Measurements from ENCODE around the gene SAMHD1. TPM values are rescaled to one million over a fixed set of nuclear protein-coding genes. Genes with fewer than 3 reads are reported as not detected.
A peak's percentile ranks its signal among the peaks of the same experiment; 100 is the strongest.

The SAMHD1 gene
- total and polyA plus RNA-seq, 10 donors, result 52.3 to 238 (median 195) TPM

DNA sequence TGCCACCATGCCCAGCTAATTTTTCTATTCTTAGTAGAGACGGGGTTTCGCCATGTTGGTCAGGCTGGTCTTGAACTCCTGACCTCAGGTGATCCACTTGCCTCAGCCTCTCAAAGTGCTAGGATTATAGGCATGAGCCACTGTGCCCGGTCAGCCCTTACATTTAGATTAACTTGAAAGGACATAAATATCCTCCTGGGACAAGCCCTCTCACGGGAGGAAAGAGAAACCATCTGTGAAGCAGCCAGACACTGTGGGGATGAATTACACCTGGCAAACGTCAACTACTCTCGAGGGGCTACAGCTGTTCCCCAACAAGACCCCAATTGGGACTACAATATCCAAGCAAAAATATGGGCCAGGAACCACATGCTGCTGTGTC lies 32.7 kb upstream of the SAMHD1 start:
- TF ChIP-seq CTCF (IDR thresholded peaks at IDR 0.05 in 8 of 11, conservative IDR thresholded peaks at IDR 0.05 in 3 of 11) (no peak), POLR2A (IDR thresholded peaks at IDR 0.05) (no peak)
- 63 to 76% (median 64%) methylated on average over 6 of the region's 6 CpGs for WGBS, 5 donors
- Histone ChIP-seq H3K9me3 (no peaks in the 10 kb centered on the region), H3K27ac (no peak overlapping the region), H3K36me3 (no peaks in the 10 kb centered on the region), H3K4me3 (no peak overlapping the region), H3K4me1 (peaks cover 0 to 14% (median 7%) of the 10 kb centered on the region in 6 donors), H3K27me3 (replicated peaks in 1 of 7) (no peaks in the 10 kb centered on the region)
- DNase-seq, result no peak
- intact Hi-C loops (cut with DNase I; ENCODE audit: low total_unique reads), result no loop called here

GRCh38 chr20:36975099-36975818 lies 23.8 kb upstream of the SAMHD1 start:
- Histone ChIP-seq H3K4me3 (no peak overlapping the region), H3K9me3 (no peaks in the 10 kb centered on the region), H3K4me1 (peaks cover 0 to 30% (median 13%) of the 10 kb centered on the region in 6 donors), H3K36me3 (no peaks in the 10 kb centered on the region), H3K27me3 (replicated peaks in 1 of 7) (no peaks in the 10 kb centered on the region), H3K27ac (peak overlapping the region in 7 of 8 donors; percentile 32 to 66 (median 61))
- DNase-seq, result no peak
- 33 to 43% (median 34%) methylated on average over 3 of the region's 3 CpGs for WGBS, 5 donors
- TF ChIP-seq POLR2AphosphoS5 (IDR thresholded peaks at IDR 0.05) (no peak), CTCF (IDR thresholded peaks at IDR 0.05 in 8 of 11, conservative IDR thresholded peaks at IDR 0.05 in 3 of 11) (no peak), POLR2A (IDR thresholded peaks at IDR 0.05) (no peak)
- intact Hi-C loops (cut with DNase I; ENCODE audit: low total_unique reads), result no loop called here

DNA sequence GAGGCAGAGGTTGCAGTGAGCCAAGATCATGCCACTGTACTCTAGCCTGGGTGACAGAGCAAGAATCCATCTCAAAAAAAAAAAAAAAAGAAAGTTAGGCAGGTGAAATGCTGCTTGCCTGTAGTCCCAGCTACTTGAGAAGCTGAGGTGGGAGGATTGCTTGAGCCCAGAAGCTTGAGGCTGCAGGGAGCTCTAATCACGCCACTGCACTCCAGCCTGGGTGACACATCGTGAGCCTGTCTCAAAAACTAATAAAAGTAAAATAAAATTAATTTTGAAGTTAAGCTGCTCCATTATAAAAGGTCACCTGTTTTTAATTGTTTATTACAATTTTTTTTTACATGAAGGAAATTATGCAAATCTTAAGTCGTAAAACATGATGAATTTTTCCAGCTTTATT lies 23.2 kb upstream of the SAMHD1 start:
- Histone ChIP-seq H3K27ac (peak overlapping the region in 7 of 8 donors; percentile 4 to 66 (median 53)), H3K4me3 (no peak overlapping the region), H3K4me1 (peaks cover 0 to 36% (median 17%) of the 10 kb centered on the region in 6 donors), H3K9me3 (no peaks in the 10 kb centered on the region), H3K36me3 (no peaks in the 10 kb centered on the region), H3K27me3 (replicated peaks in 1 of 7) (no peaks in the 10 kb centered on the region)
- TF ChIP-seq POLR2AphosphoS5 (IDR thresholded peaks at IDR 0.05) (no peak), CTCF (IDR thresholded peaks at IDR 0.05 in 8 of 11, conservative IDR thresholded peaks at IDR 0.05 in 3 of 11) (no peak), POLR2A (IDR thresholded peaks at IDR 0.05) (no peak)
- DNase-seq, result no peak
- intact Hi-C loops (cut with DNase I; ENCODE audit: low total_unique reads), result no loop called here
- WGBS, 5 donors, result 53 to 80% (median 69%) methylated on average over 3 of the region's 3 CpGs

- H3K4me3 ChIP-seq, result no peak overlapping the region
- 85 to 98% (median 88%) methylated on average over 1 of the region's 1 CpG for WGBS, 5 donors
- peaks cover 0 to 54% (median 26%) of the 10 kb centered on the region in 6 donors for H3K4me1 ChIP-seq
- H3K9me3 ChIP-seq, result no peaks in the 10 kb centered on the region
- peak overlapping the region in 1 of 8 donors; percentile 72 for H3K27ac ChIP-seq
- intact Hi-C loops (cut with DNase I; ENCODE audit: low total_unique reads), result no loop called here
- H3K27me3 ChIP-seq (replicated peaks in 1 of 7), result no peaks in the 10 kb centered on the region
- no peak for DNase-seq
- no peak for TF ChIP-seq POLR2AphosphoS5 (IDR thresholded peaks at IDR 0.05)
- TF ChIP-seq CTCF (IDR thresholded peaks at IDR 0.05 in 8 of 11, conservative IDR thresholded peaks at IDR 0.05 in 3 of 11), result no peak
- TF ChIP-seq POLR2A (IDR thresholded peaks at IDR 0.05), result no peak
- H3K36me3 ChIP-seq, result no peaks in the 10 kb centered on the region
Observed at GRCh38 chr20:36971103-36971502, 19.6 kb upstream of the SAMHD1 start.

Measured in spleen (tissue), 11 donors.